SH-SY5Y (cell line): Measurements from ENCODE around the gene ERVW-1.

Experiments
- GATA2 ChIP-seq: IDR thresholded peaks from 2 replicates; pipeline ENCODE4 v1.6.1; 2011; ENCODE audit warnings: mild to moderate bottlenecking, low read depth, low read length
- GATA3 ChIP-seq: IDR thresholded peaks from 2 replicates; pipeline ENCODE4 v1.6.1; 2011; ENCODE audit warnings: low read depth, mild to moderate bottlenecking, low read length, moderate library complexity

ERVW-1 gene

DNA sequence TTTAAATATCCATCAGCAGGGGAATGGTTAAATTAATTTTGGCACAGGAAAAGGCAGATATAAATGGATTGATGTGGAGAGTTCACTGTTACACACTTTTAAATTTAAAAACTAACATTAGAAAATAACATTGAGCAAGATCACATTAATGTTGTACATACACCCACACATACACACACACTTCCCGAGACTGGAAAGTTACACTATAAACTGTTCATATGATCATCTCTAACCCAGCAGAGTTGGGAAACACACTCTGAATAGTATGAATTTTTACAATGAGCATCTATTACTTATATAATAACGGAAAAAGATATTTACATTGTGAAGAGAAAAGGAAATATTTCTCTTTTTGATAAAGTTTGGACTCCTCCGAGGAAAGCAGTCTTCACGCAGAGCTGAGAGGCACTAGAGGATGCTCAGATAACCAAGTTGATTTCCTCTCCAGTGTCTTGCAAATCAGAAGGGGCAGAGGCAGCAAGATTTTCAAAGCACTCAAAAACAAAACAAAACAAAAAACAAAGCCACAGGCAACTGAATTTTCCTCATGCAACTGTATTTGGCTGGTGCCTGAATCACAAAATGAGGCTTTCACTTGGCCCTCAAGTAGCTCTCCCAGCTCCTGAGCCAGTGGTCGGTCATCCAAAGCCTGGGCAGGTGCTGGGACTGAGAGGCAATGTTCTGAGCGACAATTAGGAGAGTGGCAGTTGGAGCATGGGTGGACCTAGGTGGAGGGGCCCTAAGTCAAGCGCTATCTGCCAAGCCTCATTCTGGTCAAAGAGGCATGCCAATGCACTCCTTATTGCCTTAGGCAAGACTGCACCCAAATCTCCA is 40.9 kb downstream of the ERVW-1 start:
- TF ChIP-seq GATA3 (no peak), GATA2 (no peak)

DNA sequence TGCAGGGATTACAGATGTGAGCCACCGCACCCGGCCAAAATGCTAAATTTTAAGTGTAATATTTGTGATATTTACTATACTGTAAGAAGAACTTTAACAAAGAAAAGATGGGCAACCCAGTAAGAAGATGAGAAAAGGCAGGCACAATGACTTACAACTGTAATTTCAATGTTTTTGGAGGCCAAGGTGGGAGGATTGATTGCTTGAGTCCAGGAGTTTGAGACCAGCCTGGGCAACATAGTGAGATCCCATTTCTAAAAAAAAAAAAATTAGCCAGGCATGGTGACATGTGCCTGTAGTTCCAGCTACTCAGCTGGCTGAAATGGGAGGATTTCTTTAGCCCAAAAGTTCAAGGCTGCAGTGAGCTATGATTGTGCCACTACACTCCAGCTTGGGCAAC is 42.2 kb downstream of the ERVW-1 start:
- no peak for TF ChIP-seq GATA2
- no peak for TF ChIP-seq GATA3

DNA sequence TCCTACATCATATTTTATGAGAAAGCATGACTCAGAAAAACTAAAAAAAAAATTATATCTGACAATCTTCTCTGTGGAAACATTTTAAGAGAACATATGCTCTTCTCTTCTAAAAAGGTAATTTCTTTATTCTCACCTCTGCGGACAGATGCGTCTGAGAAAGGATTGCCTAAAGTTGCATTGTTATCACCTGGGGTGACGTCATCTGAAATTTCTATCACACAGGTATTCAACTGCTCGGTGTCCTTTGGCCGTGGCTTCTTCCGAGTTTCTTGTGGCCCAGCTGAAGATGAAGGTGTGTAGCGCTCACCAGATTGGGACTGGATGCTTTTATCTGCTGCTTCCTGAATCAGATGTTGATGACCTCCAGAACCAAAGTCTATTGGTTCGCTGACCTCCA is 44.7 kb downstream of the ERVW-1 start:
- no peak for TF ChIP-seq GATA2
- no peak for TF ChIP-seq GATA3

DNA sequence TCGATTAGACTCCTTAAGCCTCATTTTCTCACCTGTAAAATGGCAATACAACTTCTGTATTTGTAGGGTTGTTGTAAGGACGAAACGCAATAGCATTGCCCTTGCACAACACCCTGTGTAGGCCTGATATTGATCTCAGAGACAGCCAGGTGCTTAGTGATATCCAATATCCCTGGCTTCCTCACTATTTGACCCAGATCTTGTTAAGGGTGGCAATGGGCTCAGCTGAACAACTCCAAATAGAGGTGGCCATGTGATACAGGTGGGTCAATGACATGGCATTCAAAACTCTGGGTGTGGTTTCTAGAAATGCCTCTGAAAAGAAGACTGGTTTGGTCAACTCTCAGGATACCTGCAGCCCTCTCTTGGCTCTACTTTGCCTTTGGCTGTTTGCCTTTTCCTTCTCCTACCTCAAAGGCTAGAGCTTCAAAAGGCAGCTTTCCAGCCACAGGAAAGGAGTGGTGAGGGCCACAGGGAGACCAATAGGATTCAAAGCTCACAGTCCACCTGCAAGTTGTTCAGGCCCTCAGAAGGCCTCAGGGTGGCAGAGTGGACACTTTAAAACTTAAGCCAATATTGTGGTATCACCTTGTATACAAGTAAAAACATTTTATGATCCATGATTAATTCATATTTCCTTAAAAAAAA is 45.3 kb downstream of the ERVW-1 start:
- TF ChIP-seq GATA3 (no peak), GATA2 (no peak)

DNA sequence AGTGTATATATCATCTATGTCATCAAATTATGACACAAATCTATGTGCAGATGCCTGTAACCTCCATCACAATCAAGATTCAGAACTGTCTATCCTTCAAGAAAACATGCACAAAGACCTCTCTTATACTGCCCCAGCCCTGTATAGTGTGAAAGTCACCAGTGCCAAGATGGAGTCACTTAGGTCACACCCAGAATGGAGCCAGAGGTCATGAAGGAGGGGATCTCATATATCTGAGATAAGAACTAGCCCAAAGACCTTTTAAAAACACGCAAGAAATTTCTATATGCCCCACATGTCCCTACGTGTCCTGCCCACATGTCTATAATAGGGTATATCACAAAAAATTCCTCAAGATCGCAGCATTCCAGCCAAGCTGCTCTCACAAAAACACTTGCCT is 50.6 kb downstream of the ERVW-1 start:
- no peak for TF ChIP-seq GATA3
- no peak for TF ChIP-seq GATA2

DNA sequence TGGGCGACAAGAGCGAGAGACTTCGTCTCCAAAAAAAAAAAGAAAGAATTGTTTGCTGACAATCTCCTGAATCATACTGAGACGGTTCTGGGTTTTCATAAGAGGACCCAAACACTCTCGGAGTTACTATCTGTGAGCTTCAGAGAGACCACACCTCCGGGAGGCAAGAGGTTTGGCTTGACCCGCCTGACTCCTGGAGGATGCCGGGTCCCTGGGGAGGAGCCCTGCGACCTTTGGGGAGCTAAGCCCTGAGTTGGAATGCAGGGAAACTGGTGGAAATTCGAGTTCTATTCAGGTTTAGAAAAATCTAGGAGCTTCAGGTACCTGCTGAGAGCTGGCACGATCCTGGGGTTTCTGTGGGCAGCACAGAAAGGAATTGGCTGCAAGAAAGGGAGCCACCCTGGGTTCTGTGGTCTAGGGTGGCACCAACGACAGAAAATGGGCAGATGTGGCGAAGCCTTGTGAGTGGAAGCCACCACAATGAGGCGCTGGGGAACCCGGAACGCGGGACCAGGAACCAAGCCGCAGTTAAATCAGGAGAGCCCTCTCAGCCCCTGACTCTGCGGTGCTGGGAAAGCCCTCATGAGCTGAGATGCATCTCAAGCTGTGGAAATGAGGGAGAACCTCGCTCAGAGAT is 52.3 kb downstream of the ERVW-1 start:
- no peak for TF ChIP-seq GATA2
- no peak for TF ChIP-seq GATA3

DNA sequence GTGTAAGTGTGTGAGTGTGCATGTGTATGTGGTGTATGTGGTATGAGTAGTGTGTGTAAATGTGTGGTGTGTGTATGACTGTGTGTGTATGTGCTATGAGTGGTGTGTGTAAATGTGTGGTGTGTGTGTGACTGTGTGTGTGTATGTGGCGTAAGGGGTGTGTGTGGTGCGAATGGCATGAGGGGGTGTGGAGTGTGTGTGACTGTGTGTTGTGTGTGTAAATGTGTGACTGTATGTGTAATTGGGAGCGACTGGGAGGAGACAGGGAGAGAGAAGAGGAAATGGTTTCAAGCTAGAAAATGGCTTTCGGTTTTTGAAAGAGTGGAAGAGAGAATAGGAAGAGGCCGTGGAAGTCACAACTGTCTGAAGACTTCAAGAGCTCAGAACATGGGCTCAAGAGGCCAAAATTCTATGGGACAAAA is 54.0 kb downstream of the ERVW-1 start:
- TF ChIP-seq GATA3 (no peak), GATA2 (no peak)

DNA sequence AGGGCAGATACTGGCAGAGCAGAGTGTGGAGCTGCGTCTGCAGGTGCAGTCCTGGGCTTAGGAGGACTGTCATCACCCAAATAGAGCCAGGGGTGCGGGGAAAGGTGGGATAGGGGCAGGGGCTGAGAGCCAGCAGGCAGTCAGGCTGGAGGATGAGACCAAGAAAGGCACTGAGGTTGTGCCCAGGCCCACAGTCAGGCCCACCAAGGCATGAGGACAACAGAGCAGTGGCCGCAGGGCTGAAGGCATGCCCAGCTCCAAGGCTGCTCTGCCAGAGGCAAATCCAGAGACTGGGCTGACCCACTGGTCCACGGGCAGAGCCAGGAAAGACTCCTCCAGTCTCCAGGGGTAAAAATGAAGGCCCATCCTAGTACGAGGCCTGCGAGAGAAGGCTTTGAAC is 54.8 kb downstream of the ERVW-1 start:
- TF ChIP-seq GATA2 = no peak
- TF ChIP-seq GATA3 = no peak

DNA sequence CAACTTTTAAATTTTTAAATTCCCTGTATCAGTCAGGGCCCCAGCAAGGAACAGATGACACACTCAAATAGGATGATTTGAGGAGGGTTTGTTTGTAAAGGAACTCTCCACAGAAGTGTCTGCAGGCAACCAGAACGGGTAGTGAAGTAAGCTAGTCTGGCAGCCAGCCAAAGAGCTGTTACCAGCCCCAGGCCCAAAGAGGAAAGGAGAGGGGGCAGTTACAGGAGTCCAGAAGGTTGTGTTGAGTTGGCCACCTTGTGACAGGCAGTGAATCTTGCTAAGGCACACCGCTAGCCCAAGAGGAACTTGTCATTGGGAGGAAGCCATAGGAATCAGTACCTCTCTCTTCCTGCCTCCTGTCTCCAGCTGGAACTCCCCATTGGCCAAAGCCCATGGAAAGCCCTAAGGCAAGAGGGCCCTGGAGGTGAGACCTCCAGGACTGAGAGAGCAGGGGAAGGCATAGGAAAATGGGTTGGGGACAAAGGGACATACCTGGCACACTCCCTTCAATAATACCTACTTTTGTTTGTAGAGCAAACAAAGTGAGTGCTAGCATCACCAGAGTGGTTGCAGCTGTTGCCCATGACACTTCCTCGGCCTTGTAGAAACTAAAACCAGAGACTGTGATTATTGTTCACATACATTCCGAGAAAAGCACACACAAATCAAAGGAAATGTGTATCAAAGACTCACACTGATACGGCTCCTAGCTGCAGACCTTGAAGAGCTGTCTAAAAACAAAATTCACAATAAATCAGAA is 55.9 kb downstream of the ERVW-1 start:
- TF ChIP-seq GATA3 (no peak), GATA2 (no peak)
